ENCODE data around the gene SPTBN4.
"Not testable (repeated sequence)": the region's sequence is repeated elsewhere in the genome, so short reads cannot be mapped to it uniquely, and the experiment has no call there.

Gene SPTBN4

DNA sequence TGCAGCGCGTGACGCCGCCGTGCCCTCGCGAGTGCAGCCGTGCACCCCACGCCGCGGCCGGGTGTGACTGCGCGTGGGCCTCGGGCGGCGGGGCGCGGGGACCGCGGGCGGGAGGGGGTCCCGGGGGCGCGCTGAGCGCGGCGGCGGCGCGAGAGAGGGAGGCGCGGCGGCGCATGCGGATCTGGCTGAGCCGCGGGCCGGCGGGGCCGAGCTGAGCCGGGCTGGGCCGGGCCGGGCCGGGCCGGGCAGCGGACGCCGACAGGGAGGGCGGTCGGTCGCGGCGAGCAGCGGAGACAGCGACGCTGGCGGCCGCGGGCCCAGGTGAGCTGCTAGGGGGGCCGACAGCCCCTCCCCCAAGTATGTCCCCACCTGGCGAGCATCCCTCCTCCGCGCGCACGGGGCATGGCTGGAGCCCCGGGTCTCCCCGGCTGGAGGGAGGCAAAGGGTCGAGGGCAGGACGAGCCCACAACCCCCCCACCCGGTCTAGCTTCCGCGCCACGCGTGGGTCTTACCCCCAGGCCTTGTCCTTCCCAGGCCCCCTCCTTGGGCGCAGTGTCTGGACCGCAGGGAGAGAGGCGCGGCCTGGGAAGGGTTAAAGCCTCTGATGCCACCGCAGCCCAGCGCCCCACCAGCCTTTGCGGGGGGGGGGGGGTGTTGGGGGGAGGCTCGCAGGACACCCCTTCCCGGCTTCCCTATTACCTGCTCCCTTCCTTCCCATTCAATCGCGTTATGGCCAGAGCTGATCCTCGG lies at the start of gene SPTBN4:
TSS of gene SPTBN4 (plus strand) at position 17 of the 750 bp plus-strand sequence. CDS start 5,621 bp downstream, outside the sequence.
- DNase-seq (ENCODE audit: low spot score) = no peak

GRCh38 chr19:40417643-40417981 lies 49.2 kb upstream of the SPTBN4 start:
- DNase-seq (ENCODE audit: low spot score) = no peak

GRCh38 chr19:40418040-40418439 lies 48.8 kb upstream of the SPTBN4 start:
- DNase-seq (ENCODE audit: low spot score) = no peak

- DNase-seq (ENCODE audit: low spot score) = no peak
These were observed 47.7 kb upstream of the SPTBN4 start for GRCh38 chr19:40419066-40419612.

- no peak for DNase-seq (ENCODE audit: low spot score)
These were observed 47.0 kb upstream of the SPTBN4 start for GRCh38 chr19:40419780-40420179.

- no peak for DNase-seq (ENCODE audit: low spot score)
These were observed 46.4 kb upstream of the SPTBN4 start for GRCh38 chr19:40420451-40420765.

- DNase-seq (ENCODE audit: low spot score) = peak; percentile 72
These were observed 45.7 kb upstream of the SPTBN4 start for GRCh38 chr19:40420766-40421765.

DNA sequence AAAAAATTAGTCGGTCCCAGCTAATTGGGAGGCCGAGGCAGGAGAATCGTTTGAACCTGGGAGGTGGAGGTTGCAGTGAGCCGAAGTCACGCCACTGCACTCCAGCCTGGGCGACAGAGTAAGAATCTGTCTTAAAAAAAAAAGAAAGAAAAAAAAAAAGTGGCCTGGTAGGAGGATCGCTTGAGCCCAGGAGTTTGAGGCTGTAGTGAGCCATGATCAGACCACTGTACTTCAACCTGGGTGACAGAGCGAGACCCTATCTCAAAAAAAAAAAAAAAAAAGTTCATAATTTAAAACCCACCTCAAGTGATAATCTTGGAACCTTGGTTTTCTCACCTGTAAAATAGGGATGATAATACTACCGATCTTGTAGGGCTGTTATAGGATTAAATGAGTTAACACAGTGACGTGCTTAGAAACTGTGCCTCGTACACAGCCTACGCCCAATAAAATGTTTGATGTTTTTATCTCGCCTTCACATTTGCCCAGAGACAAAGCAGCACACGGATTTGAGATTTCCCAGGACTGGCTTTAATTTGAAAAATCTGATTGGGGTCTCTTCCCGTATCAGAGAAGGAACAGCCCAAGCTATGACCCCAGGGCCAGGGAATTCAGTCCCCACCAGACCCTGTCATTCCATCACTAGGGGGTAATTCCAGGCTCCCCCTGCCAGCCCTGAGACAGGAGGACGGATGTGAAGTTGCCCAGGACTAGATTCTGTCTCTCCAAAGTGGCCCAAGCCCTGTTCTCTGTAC lies 44.6 kb upstream of the SPTBN4 start:
- DNase-seq (ENCODE audit: low spot score) = no peak

GRCh38 chr19:40422748-40423566 lies 43.8 kb upstream of the SPTBN4 start:
- DNase-seq (ENCODE audit: low spot score) = no peak

- DNase-seq (ENCODE audit: low spot score) = no peak
These were observed 42.9 kb upstream of the SPTBN4 start for GRCh38 chr19:40423938-40424337.

- DNase-seq (ENCODE audit: low spot score) = no peak
These were observed 42.0 kb upstream of the SPTBN4 start for GRCh38 chr19:40424637-40425449.

DNA sequence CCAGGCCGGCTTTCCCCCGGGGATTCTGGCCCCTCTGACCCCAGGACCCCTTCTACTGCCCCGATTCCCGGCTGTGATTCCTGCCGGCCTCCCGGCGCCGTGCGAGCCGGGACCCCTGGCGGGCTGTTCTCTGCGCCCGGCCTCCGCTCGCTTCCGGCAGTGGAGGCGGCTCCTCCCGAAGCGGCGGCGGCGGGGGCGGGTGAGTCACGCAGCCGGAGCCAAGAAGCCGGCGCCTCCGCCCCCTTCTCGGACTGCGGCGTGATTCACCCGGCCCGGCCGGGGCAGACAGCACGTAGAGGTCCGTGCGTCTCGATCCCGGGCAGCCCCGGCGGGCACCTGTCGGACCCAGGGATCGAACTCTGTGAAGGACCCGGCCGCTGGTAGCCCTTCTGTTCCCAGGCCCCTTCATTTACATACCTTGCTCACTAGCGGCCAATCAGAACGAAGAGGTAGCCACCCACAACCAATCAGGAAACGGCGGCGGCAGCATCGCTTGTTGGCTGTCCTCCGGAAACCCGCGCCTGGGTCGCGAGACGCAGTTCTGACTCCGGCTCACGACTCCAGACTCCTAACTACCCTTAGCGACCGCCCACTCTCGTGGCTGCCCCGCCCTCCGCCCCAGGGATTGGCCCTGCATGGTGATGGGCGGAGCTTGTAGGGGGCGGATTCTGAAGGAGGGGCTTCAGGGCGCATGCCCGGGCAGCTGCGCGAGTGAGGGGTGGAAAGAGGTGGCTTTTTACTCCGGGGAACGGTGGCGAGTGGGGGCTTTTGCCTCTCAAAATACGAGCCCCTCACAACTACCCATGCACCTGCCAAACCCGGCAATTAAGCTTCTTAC lies 41.1 kb upstream of the SPTBN4 start, which contains the start of gene SERTAD1:
TSS of gene SERTAD1 (minus strand) at position 543 of the 838 bp plus-strand sequence. CDS start 2,446 bp downstream, outside the sequence.
- DNase-seq (ENCODE audit: low spot score) = peak; percentile 100

GRCh38 chr19:40428197-40428596 lies 38.6 kb upstream of the SPTBN4 start:
- not testable (repeated sequence) for DNase-seq (ENCODE audit: low spot score)

GRCh38 chr19:40430242-40430641 lies 36.6 kb upstream of the SPTBN4 start:
- DNase-seq (ENCODE audit: low spot score) = not testable (repeated sequence)

DNA sequence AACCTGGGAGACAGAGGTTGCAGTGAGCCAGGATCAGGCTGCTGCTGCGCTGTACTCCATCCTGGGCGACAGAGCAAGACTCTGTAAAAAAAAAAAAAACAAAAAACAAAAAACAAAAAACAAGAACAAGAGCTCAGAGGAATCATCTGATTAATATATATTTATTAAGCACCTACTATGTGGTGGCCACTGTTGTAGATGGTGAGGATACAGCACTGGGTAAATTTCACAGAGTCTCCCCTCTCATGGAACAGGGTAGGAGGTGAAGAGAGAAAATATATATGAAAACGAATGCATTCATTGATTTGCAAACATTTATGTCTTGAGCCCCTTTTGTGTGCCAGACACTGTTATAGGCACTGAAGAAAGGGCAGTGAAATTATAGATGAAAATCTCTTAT lies 35.1 kb upstream of the SPTBN4 start:
- no peak for DNase-seq (ENCODE audit: low spot score)

- not testable (repeated sequence) for DNase-seq (ENCODE audit: low spot score)
These were observed 34.0 kb upstream of the SPTBN4 start for GRCh38 chr19:40432760-40433159.

DNA sequence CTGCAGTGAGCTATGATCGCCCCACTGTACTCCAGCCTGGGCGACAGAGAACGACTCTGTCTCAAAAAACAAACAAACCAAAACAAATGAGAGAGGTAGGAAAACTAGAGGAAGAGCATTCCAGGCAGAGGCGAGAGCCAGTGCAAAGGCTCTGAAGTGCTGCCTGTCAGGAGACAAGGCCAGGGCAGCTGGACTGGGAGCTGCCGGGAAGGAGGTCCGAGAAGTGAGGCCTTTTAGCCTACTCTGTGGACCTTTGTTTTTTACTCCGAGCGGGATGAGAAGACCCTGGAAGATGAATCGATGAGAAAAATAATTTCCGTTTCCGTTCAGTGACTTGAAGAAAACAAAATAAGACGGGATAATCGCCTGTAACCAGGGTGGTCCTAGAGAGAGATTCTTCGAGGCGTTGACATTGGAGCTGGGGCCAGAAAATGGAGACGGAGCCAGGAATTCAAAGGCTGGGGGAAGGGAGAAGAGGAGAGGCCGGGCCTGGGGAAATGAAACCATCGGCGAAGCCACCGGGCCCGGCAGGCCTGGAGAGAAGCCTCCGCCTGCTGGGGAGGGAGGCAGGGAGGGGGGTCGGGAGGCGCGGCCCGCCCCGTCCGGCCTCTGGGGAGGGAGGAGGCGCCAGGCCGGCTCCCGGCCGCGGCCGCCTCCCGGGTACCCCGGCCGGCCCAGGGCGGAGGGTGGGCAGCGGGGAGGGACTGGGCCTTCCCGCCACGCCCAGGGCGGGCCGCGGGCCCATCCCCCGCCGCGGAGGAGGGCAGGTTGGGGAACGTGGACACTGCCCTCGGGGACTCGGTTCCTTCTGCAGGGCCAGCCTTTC lies 33.2 kb upstream of the SPTBN4 start:
- peak; percentile 59 for DNase-seq (ENCODE audit: low spot score)

- no peak for DNase-seq (ENCODE audit: low spot score)
These were observed 28.5 kb upstream of the SPTBN4 start for GRCh38 chr19:40438284-40438683.

Measured in CD4-positive, alpha-beta T cell treated with Interleukin-6 at 100 ng/mL for 8 hours (primary cell).